Colonic mucosa (tissue), 4 donors: ENCODE data around the gene DENND1B. TPM values are rescaled to one million over a fixed set of nuclear protein-coding genes. Genes with fewer than 3 reads are reported as not detected.

Experiments used
- DNase-seq: peaks from one replicate; pipeline ENCODE4 v3.0.0-alpha.2; 2020
- H3K27ac ChIP-seq: fragments of 200-600 bp; one replicate; pipeline ENCODE4 v1.8.0; 2021
- H3K27me3 ChIP-seq: fragments of 200-600 bp; one replicate; pipeline ENCODE4 v1.8.0; 2021
- H3K36me3 ChIP-seq: fragments of 200-600 bp; one replicate; pipeline ENCODE4 v1.8.0; 2021
- H3K4me1 ChIP-seq: fragments of 200-600 bp; one replicate; pipeline ENCODE4 v1.8.0; 2021; ENCODE audit warnings: mild to moderate bottlenecking
- H3K4me3 ChIP-seq: fragments of 200-600 bp; one replicate; pipeline ENCODE4 v1.8.0; 2021
- H3K9ac ChIP-seq, 2 donors: one replicate each; pipeline ENCODE4 v1.7.0; 2013; ENCODE audit warnings: control low read depth in 2 of 2, low read depth in 2 of 2, low read length in 2 of 2
- H3K9me3 ChIP-seq: fragments of 200-600 bp; one replicate; pipeline ENCODE4 v1.8.0; 2021
- intact Hi-C: fragments of 100-400 bp; cut with DNase I; formaldehyde crosslinking; loops from one replicate; pipeline ENCODE4 v1.14.1; 2022
- total RNA-seq, 2 donors: library from RNA; stranded (reverse); fragmentation: NEBNext Ultra II Directional in 1 of 2; extraction: Animal tissue kit (Norgen Biotek cat#: 25700) in 1 of 2; gene quantifications; one replicate each; pipeline ENCODE4 v1.2.1, GENCODE V29; 2021
- TF ChIP-seq, protein P1 (sequence below): fragments of 200-600 bp; IDR thresholded peaks from one replicate; pipeline ENCODE4 v1.8.0; 2022; ENCODE audit warnings: antibody characterized with exemption, mild to moderate bottlenecking
- donor health status: healthy.
- donor health status: DM: no; HTN: no; CAD: no.
- donor health status: DM: no; HTN: no; CAD: no.

DENND1B gene
- total RNA-seq, 2 donors from 2014 or later, result 19.5 to 25.7 TPM

DNA sequence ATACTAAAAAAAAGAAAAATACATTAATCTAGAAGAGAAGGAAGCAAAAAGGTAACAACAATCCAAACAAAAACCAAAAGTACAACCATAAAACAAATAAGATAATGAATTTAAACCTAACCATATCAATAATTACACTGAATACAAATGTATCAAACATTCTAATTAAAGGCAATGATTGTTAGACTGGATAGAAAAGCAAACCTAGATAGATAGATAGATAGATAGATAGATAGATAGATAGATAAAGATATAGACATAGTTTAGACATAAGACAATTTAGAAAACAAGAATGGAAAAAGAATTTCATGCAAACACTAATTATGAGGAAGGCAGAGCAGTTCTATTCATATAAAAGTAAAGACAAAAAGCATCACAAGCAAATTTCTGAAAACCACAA, 24.9 kb downstream of the DENND1B start:
- no peak overlapping the region for H3K9ac ChIP-seq
- intact Hi-C loops, result no loop called here
- no peaks in the 10 kb centered on the region for H3K4me1 ChIP-seq
- H3K9me3 ChIP-seq, result no peaks in the 10 kb centered on the region
- H3K27ac ChIP-seq, result no peak overlapping the region
- no peak for DNase-seq
- no peak overlapping the region for H3K4me3 ChIP-seq
- no peaks in the 10 kb centered on the region for H3K36me3 ChIP-seq
- no peaks in the 10 kb centered on the region for H3K27me3 ChIP-seq
- TF ChIP-seq, protein P1, sequence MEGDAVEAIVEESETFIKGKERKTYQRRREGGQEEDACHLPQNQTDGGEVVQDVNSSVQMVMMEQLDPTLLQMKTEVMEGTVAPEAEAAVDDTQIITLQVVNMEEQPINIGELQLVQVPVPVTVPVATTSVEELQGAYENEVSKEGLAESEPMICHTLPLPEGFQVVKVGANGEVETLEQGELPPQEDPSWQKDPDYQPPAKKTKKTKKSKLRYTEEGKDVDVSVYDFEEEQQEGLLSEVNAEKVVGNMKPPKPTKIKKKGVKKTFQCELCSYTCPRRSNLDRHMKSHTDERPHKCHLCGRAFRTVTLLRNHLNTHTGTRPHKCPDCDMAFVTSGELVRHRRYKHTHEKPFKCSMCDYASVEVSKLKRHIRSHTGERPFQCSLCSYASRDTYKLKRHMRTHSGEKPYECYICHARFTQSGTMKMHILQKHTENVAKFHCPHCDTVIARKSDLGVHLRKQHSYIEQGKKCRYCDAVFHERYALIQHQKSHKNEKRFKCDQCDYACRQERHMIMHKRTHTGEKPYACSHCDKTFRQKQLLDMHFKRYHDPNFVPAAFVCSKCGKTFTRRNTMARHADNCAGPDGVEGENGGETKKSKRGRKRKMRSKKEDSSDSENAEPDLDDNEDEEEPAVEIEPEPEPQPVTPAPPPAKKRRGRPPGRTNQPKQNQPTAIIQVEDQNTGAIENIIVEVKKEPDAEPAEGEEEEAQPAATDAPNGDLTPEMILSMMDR, result no peak

DNA sequence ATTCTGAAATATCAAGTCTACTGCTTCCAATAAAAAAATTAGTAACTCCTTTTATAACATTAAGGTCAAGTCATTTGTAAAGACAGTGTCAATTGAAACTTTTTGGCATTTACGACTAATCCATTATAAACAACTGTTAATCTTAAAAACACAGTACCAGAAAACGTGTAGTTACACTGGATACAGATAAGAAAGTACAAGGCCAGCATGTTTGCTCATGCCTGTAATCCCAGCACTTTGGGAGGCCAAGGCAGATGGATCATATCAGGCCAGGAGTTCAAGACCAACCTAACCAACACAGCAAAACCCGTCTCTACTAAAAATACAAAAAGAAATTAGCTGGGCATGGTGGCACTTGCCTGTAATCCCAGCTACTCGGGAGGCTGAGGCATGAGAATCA, 29.4 kb downstream of the DENND1B start:
- H3K4me3 ChIP-seq, result no peak overlapping the region
- H3K27me3 ChIP-seq, result no peaks in the 10 kb centered on the region
- DNase-seq, result no peak
- H3K4me1 ChIP-seq, result no peaks in the 10 kb centered on the region
- TF ChIP-seq, protein P1, result no peak
- no peak overlapping the region for H3K9ac ChIP-seq
- intact Hi-C loops, result no loop called here
- no peaks in the 10 kb centered on the region for H3K9me3 ChIP-seq
- H3K36me3 ChIP-seq, result no peaks in the 10 kb centered on the region
- no peak overlapping the region for H3K27ac ChIP-seq

DNA sequence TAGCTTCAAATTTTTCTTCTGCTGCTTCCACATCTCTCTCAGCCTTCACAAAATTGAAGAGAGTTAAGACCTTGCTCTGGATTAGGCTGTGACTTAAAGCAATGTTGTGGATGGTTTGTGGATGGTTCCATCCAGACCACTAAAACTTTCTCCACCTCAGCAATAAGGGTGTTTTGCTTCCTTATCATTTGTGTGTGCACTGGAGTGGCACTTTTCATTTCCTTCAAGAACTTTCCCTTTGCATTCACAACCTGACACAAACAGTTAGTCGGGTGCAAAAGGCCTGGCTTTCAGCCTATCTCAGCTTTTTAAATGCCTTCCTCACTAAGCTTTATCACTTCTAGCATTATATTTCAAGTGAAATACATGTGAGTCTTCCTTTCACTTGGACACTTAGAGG, 30.3 kb downstream of the DENND1B start:
- Histone ChIP-seq H3K9ac (no peak overlapping the region), H3K4me1 (no peaks in the 10 kb centered on the region), H3K27me3 (no peaks in the 10 kb centered on the region), H3K36me3 (no peaks in the 10 kb centered on the region), H3K27ac (no peak overlapping the region), H3K4me3 (no peak overlapping the region), H3K9me3 (no peaks in the 10 kb centered on the region)
- TF ChIP-seq, protein P1, result no peak
- intact Hi-C loops, result no loop called here
- no peak for DNase-seq

GRCh38 chr1:197743578-197743977, 31.7 kb downstream of the DENND1B start:
- TF ChIP-seq, protein P1, result no peak
- DNase-seq, result no peak
- no peaks in the 10 kb centered on the region for H3K36me3 ChIP-seq

GRCh38 chr1:197740992-197741391, 34.3 kb downstream of the DENND1B start:
- no peaks in the 10 kb centered on the region for H3K9me3 ChIP-seq
- H3K4me3 ChIP-seq, result no peak overlapping the region
- no peaks in the 10 kb centered on the region for H3K4me1 ChIP-seq
- H3K9ac ChIP-seq, result no peak overlapping the region
- no peaks in the 10 kb centered on the region for H3K36me3 ChIP-seq
- TF ChIP-seq, protein P1, result no peak
- intact Hi-C loops, result no loop called here
- no peak overlapping the region for H3K27ac ChIP-seq
- DNase-seq, result no peak
- H3K27me3 ChIP-seq, result no peaks in the 10 kb centered on the region

More at GRCh38 chr1:197743578-197743977, 31.7 kb downstream of the DENND1B start:
- H3K4me1 ChIP-seq, result no peaks in the 10 kb centered on the region
- no peak overlapping the region for H3K4me3 ChIP-seq
- H3K27me3 ChIP-seq, result no peaks in the 10 kb centered on the region
- no peaks in the 10 kb centered on the region for H3K9me3 ChIP-seq
- H3K9ac ChIP-seq, result no peak overlapping the region
- no peak overlapping the region for H3K27ac ChIP-seq
- intact Hi-C loops, result no loop called here

DNA sequence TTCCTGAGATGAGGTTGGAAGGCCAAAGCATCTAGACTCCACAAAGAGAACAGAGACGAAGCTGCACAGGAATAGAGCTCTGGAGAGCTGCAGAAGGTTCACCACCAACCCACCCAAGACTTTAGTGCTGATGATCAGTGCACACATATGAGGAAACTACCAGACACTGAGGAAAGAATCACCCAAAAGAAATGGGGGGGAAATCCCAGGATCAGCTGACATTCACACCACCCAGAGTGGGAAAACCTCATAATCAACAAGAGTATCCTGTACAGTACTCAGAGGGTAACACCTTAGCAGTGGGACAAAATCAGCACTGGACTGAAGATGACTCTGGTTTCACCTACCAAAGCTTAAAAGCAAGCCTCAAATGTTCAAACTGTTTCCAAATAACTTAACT, 36.4 kb downstream of the DENND1B start:
- TF ChIP-seq, protein P1, result no peak
- no peaks in the 10 kb centered on the region for H3K4me1 ChIP-seq
- H3K27me3 ChIP-seq, result no peaks in the 10 kb centered on the region
- H3K4me3 ChIP-seq, result no peak overlapping the region
- no peaks in the 10 kb centered on the region for H3K9me3 ChIP-seq
- intact Hi-C loops, result no loop called here
- H3K27ac ChIP-seq, result no peak overlapping the region
- no peaks in the 10 kb centered on the region for H3K36me3 ChIP-seq
- no peak overlapping the region for H3K9ac ChIP-seq
- no peak for DNase-seq
